SK-N-SH treated with all-trans-retinoic acid at 6 μM for 48 hours (cell line): Measurements from ENCODE around the gene RMC1.

Experiments
- ARNTL ChIP-seq: fragments of 450-650 bp; formaldehyde crosslinking; IDR thresholded peaks from 2 replicates; pipeline ENCODE4 v1.5.0; 2020; ENCODE audit warnings: low read depth, mild to moderate bottlenecking, moderate library complexity, borderline replicate concordance
- ESRRG ChIP-seq: fragments of 250-450 bp; sonication (Bioruptor Pico); IDR thresholded peaks from 2 replicates; pipeline ENCODE4 v1.6.1; 2021; ENCODE audit warnings: mild to moderate bottlenecking
- PATZ1 ChIP-seq: fragments of 250-450 bp; sonication (Bioruptor Pico); IDR thresholded peaks from 2 replicates; pipeline ENCODE4 v1.8.0; 2020; ENCODE audit warnings: mild to moderate bottlenecking, moderate library complexity, borderline replicate concordance
- TSHZ2 ChIP-seq: fragments of 250-450 bp; sonication (Bioruptor Pico); IDR thresholded peaks from 2 replicates; pipeline ENCODE4 v1.5.0; 2020; ENCODE audit warnings: mild to moderate bottlenecking, moderate library complexity
- ZC3H10 ChIP-seq: fragments of 250-450 bp; sonication (Bioruptor Pico); IDR thresholded peaks from 2 replicates; pipeline ENCODE4 v1.5.1; 2021; ENCODE audit warnings: mild to moderate bottlenecking, moderate library complexity
- ZFP30 ChIP-seq: fragments of 450-650 bp; formaldehyde crosslinking; IDR thresholded peaks from 2 replicates; pipeline ENCODE4 v1.5.0; 2022; ENCODE audit warnings: mild to moderate bottlenecking, moderate library complexity
- ZNF70 ChIP-seq: fragments of 450-650 bp; formaldehyde crosslinking; IDR thresholded peaks from 2 replicates; pipeline ENCODE4 v1.5.0; 2020; ENCODE audit warnings: mild to moderate bottlenecking, moderate library complexity
- TF ChIP-seq, protein P1 (sequence below): fragments of 250-450 bp; sonication (Bioruptor Pico); IDR thresholded peaks from 2 replicates; pipeline ENCODE4 v1.5.1; 2020; ENCODE audit warnings: low read depth, mild to moderate bottlenecking, moderate library complexity

DNA sequence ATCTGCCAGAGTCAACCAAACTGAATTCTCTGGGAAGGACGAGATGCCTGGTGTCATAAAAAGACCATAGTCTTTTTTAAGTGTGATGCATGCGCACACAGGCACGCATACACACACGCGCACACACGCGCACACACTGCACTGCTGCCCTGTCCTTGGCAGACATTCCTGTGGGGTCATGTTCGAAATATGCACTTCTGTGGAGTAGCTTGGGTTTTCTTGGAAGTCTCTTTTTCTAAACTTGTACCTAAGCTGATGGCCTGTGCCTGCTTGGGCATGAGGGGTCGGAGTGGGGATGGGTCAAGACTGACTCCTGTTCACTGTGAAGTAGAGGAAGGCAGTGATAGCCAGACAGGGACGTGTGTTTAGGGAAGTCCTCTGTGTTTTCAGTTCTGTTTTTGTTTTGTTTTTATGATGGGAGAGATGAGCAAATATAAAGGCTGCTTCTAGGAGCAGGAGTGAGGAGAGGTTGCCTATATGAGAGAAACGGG lies 4.0 kb upstream of the RMC1 start:
- TF ChIP-seq, protein P1, sequence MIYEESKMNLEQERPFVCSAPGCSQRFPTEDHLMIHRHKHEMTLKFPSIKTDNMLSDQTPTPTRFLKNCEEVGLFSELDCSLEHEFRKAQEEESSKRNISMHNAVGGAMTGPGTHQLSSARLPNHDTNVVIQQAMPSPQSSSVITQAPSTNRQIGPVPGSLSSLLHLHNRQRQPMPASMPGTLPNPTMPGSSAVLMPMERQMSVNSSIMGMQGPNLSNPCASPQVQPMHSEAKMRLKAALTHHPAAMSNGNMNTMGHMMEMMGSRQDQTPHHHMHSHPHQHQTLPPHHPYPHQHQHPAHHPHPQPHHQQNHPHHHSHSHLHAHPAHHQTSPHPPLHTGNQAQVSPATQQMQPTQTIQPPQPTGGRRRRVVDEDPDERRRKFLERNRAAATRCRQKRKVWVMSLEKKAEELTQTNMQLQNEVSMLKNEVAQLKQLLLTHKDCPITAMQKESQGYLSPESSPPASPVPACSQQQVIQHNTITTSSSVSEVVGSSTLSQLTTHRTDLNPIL (CRISPR knock-in tag): no peak
- TF ChIP-seq ARNTL (CRISPR knock-in tag) (no peak), ZFP30 (CRISPR knock-in tag) (no peak), TSHZ2 (CRISPR knock-in tag) (no peak), ZNF70 (no peak), PATZ1 (CRISPR knock-in tag) (no peak), ZC3H10 (CRISPR knock-in tag) (no peak), ESRRG (CRISPR knock-in tag) (no peak)
